GM21447 (cell line): ENCODE results near the gene SLC22A23.

Experiments used
- ATAC-seq: cut with Tn5 transposase; IDR thresholded peaks from one replicate; pipeline ENCODE4 v1.9.1; 2021; ENCODE audit not compliant: unreplicated experiment

Gene SLC22A23

GRCh38 chr6:3306848-3307247 is 150.0 kb downstream of the SLC22A23 start:
- no peak for ATAC-seq

GRCh38 chr6:3305831-3306230 is 151.0 kb downstream of the SLC22A23 start:
- ATAC-seq: no peak

GRCh38 chr6:3305216-3305565 is 151.7 kb downstream of the SLC22A23 start:
- ATAC-seq: no peak

GRCh38 chr6:3304500-3305215 is 152.2 kb downstream of the SLC22A23 start:
- no peak for ATAC-seq

GRCh38 chr6:3303795-3304411 is 152.9 kb downstream of the SLC22A23 start:
- ATAC-seq: no peak

- no peak for ATAC-seq
Measured at GRCh38 chr6:3301506-3301905, 155.3 kb downstream of the SLC22A23 start.

- no peak for ATAC-seq
Measured at GRCh38 chr6:3299221-3299620, 157.6 kb downstream of the SLC22A23 start.

- no peak for ATAC-seq
Measured at GRCh38 chr6:3297909-3298308, 158.9 kb downstream of the SLC22A23 start.

GRCh38 chr6:3297006-3297405 is 159.8 kb downstream of the SLC22A23 start:
- no peak for ATAC-seq

GRCh38 chr6:3296537-3296936 is 160.3 kb downstream of the SLC22A23 start:
- ATAC-seq: no peak

GRCh38 chr6:3296078-3296477 is 160.8 kb downstream of the SLC22A23 start:
- ATAC-seq: no peak

- no peak for ATAC-seq
Measured at GRCh38 chr6:3294921-3295871, 161.7 kb downstream of the SLC22A23 start.

GRCh38 chr6:3294396-3294795 is 162.5 kb downstream of the SLC22A23 start:
- no peak for ATAC-seq

GRCh38 chr6:3293271-3294155 is 163.3 kb downstream of the SLC22A23 start:
- no peak for ATAC-seq

- no peak for ATAC-seq
Measured at GRCh38 chr6:3292431-3293197, 164.2 kb downstream of the SLC22A23 start.

GRCh38 chr6:3291987-3292386 is 164.9 kb downstream of the SLC22A23 start:
- no peak for ATAC-seq

GRCh38 chr6:3291346-3291745 is 165.5 kb downstream of the SLC22A23 start:
- no peak for ATAC-seq

- ATAC-seq: no peak
Measured at GRCh38 chr6:3290931-3291211, 166.0 kb downstream of the SLC22A23 start.

GRCh38 chr6:3290149-3290930 is 166.5 kb downstream of the SLC22A23 start:
- ATAC-seq: no peak
